Neuronal stem cell (in vitro differentiated cells): ENCODE results near the gene CFAP44.

Experiments used
- DNase-seq: peaks from one replicate; pipeline ENCODE4 v3.0.0-alpha.2; 2013; ENCODE audit warnings: low spot score
- H2AFZ ChIP-seq: one replicate; pipeline ENCODE4 v1.6.1; 2013; ENCODE audit warnings: mild to moderate bottlenecking, low read length, inconsistent platforms
- H2AK5ac ChIP-seq: 2 replicates; pipeline ENCODE4 v1.6.1; 2013; ENCODE audit warnings: low read depth, mild to moderate bottlenecking, inconsistent platforms, low read length, moderate library complexity, mixed read lengths
- H2BK120ac ChIP-seq: 2 replicates; pipeline ENCODE4 v1.6.1; 2013; ENCODE audit warnings: low read depth, mild to moderate bottlenecking, inconsistent platforms, low read length, moderate library complexity, mixed read lengths
- H2BK12ac ChIP-seq: one replicate; pipeline ENCODE4 v1.6.1; 2013; ENCODE audit warnings: low read length, inconsistent platforms
- H2BK15ac ChIP-seq: 2 replicates; pipeline ENCODE4 v1.6.1; 2013; ENCODE audit warnings: mild to moderate bottlenecking, low read length, inconsistent platforms, mixed read lengths
- H2BK5ac ChIP-seq: one replicate; pipeline ENCODE4 v1.6.1; 2013; ENCODE audit warnings: inconsistent platforms, mild to moderate bottlenecking, low read length, moderate library complexity
- H3K14ac ChIP-seq: one replicate; pipeline ENCODE4 v1.6.1; 2013; ENCODE audit warnings: low read length, inconsistent platforms
- H3K18ac ChIP-seq: 2 replicates; pipeline ENCODE4 v1.6.1; 2013; ENCODE audit warnings: low read length, inconsistent platforms
- H3K23ac ChIP-seq: 2 replicates; pipeline ENCODE4 v1.6.1; 2013; ENCODE audit warnings: low read depth, mild to moderate bottlenecking, mixed read lengths, low read length, inconsistent platforms; ENCODE audit not compliant: poor library complexity
- H3K27ac ChIP-seq: replicated peaks from 3 replicates; pipeline ENCODE4 v1.5.1; 2013; ENCODE audit warnings: low read length, inconsistent platforms
- H3K27me3 ChIP-seq, 3 experiments: 2 replicates each; pipeline ENCODE4 v1.6.1; 2013; ENCODE audit warnings: low read length in 3 of 3, mild to moderate bottlenecking in 2 of 3, inconsistent platforms in 1 of 3, low read depth in 1 of 3, mixed read lengths in 1 of 3, moderate library complexity in 1 of 3; ENCODE audit not compliant: control insufficient read depth in 3 of 3, insufficient read depth in 3 of 3
- H3K36me3 ChIP-seq, 2 donors: replicated peaks in 1 of 2; 2 replicates each; pipeline ENCODE4 v1.6.1; 2013; ENCODE audit warnings: low read length in 2 of 2; ENCODE audit not compliant: control insufficient read depth in 2 of 2, insufficient read depth in 2 of 2
- H3K4ac ChIP-seq: 2 replicates; pipeline ENCODE4 v1.6.1; 2013; ENCODE audit warnings: inconsistent platforms, mild to moderate bottlenecking, low read length, moderate library complexity
- H3K4me1 ChIP-seq, 2 donors: 1 replicate in 1 of 2; 2 replicates in 1 of 2; pipeline ENCODE4 v1.6.1; 2013; ENCODE audit warnings: low read length in 2 of 2, low read depth in 1 of 2; ENCODE audit not compliant: control insufficient read depth in 2 of 2, insufficient read depth in 1 of 2
- H3K4me2 ChIP-seq: one replicate; pipeline ENCODE4 v1.6.1; 2013; ENCODE audit warnings: mild to moderate bottlenecking, low read length, inconsistent platforms; ENCODE audit not compliant: insufficient read depth, poor library complexity, severe bottlenecking
- H3K4me3 ChIP-seq, 2 donors: 2 replicates each; pipeline ENCODE4 v1.5.1; 2013; ENCODE audit warnings: low read length in 2 of 2, mild to moderate bottlenecking in 2 of 2, inconsistent platforms in 1 of 2, moderate library complexity in 1 of 2
- H3K79me1 ChIP-seq: one replicate; pipeline ENCODE4 v1.6.1; 2013; ENCODE audit warnings: low read depth, mild to moderate bottlenecking, inconsistent platforms, low read length, moderate library complexity
- H3K9ac ChIP-seq: one replicate; pipeline ENCODE4 v1.6.1; 2013; ENCODE audit warnings: mild to moderate bottlenecking, low read depth, low read length, inconsistent platforms; ENCODE audit not compliant: poor library complexity
- H3K9me3 ChIP-seq, 2 donors: replicated peaks in 1 of 2; 2 replicates each; pipeline versions ENCODE3 to v1.6.1; 2013; ENCODE audit warnings: low read length in 2 of 2, mild to moderate bottlenecking in 2 of 2, inconsistent platforms in 1 of 2, low read depth in 1 of 2, mixed read lengths in 1 of 2, moderate library complexity in 1 of 2; ENCODE audit not compliant: control insufficient read depth in 2 of 2, insufficient read depth in 1 of 2
- H4K8ac ChIP-seq: one replicate; pipeline ENCODE4 v1.6.1; 2013; ENCODE audit warnings: low read depth, mild to moderate bottlenecking, inconsistent platforms, low read length, moderate library complexity
- H4K91ac ChIP-seq: one replicate; pipeline ENCODE4 v1.6.1; 2013; ENCODE audit warnings: low read length, low read depth, mild to moderate bottlenecking, inconsistent platforms; ENCODE audit not compliant: poor library complexity
- WGBS, 2 donors: extraction: QIAGEN DNeasy Blood & Tissue Kit; methylation state at CpG; one replicate each; pipeline ENCODE4 v1.1.7; 2013; ENCODE audit warnings: missing lambda C conversion rate in 2 of 2, mixed read lengths in 1 of 2; ENCODE audit not compliant: insufficient read length in 2 of 2, insufficient replicate concordance in 1 of 2; ENCODE audit errors: extremely low coverage in 2 of 2; 5-methylcytosine and 5-hydroxymethylcytosine counted together

CFAP44 gene

GRCh38 chr3:113450911-113451310, 9.6 kb upstream of the CFAP44 start:
- no peak overlapping the region for H2BK15ac ChIP-seq
- H3K27me3 ChIP-seq = no peaks in the 10 kb centered on the region
- no peak overlapping the region for H2BK5ac ChIP-seq
- no peak for DNase-seq
- H3K14ac ChIP-seq = no peak overlapping the region
- no peaks in the 10 kb centered on the region for H3K79me1 ChIP-seq
- WGBS, 2 donors = no CpG with 5 or more reads among the region's 1 CpG
- no peak overlapping the region for H3K18ac ChIP-seq
- H3K4me1 ChIP-seq = no peaks in the 10 kb centered on the region
- H2AK5ac ChIP-seq = no peak overlapping the region
- no peak overlapping the region for H4K91ac ChIP-seq
- no peak overlapping the region for H3K23ac ChIP-seq
- no peak overlapping the region for H3K9ac ChIP-seq
- H2BK120ac ChIP-seq = no peak overlapping the region
- no peak overlapping the region for H3K4ac ChIP-seq
- H3K36me3 ChIP-seq = peaks cover 8 to 58% of the 10 kb centered on the region in 2 donors
- no peak overlapping the region for H4K8ac ChIP-seq
- no peak overlapping the region for H2BK12ac ChIP-seq
- no peak overlapping the region for H3K4me2 ChIP-seq
- H2AFZ ChIP-seq = no peak overlapping the region
- no peak overlapping the region for H3K27ac ChIP-seq
- no peaks in the 10 kb centered on the region for H3K9me3 ChIP-seq
- H3K4me3 ChIP-seq = no peak overlapping the region

GRCh38 chr3:113439606-113440005, 1.7 kb downstream of the CFAP44 start:
- Histone ChIP-seq H3K14ac (no peak overlapping the region), H4K8ac (no peak overlapping the region), H3K4me2 (no peak overlapping the region), H3K9ac (no peak overlapping the region), H2BK5ac (no peak overlapping the region), H4K91ac (no peak overlapping the region), H2BK120ac (no peak overlapping the region), H2AK5ac (no peak overlapping the region), H3K27ac (no peak overlapping the region), H2AFZ (no peak overlapping the region), H2BK15ac (no peak overlapping the region), H3K79me1 (no peaks in the 10 kb centered on the region), H3K4ac (no peak overlapping the region), H3K4me3 (no peak overlapping the region), H2BK12ac (no peak overlapping the region), H3K36me3 (peaks cover 2 to 34% of the 10 kb centered on the region in 2 donors), H3K9me3 (no peaks in the 10 kb centered on the region), H3K27me3 (no peaks in the 10 kb centered on the region), H3K4me1 (peaks cover 0 to 4% of the 10 kb centered on the region in 2 donors), H3K23ac (no peak overlapping the region), H3K18ac (no peak overlapping the region)
- no peak for DNase-seq
- WGBS, 2 donors = no CpG with 5 or more reads among the region's 3 CpGs

- Histone ChIP-seq H2BK120ac (no peak overlapping the region), H3K4me2 (no peak overlapping the region), H3K4me3 (no peak overlapping the region), H2AK5ac (no peak overlapping the region), H3K4me1 (peaks cover 0 to 4% of the 10 kb centered on the region in 2 donors), H2BK5ac (no peak overlapping the region), H4K91ac (no peak overlapping the region), H2AFZ (no peak overlapping the region), H3K79me1 (no peaks in the 10 kb centered on the region), H3K18ac (no peak overlapping the region), H3K14ac (no peak overlapping the region), H3K27ac (no peak overlapping the region), H3K27me3 (no peaks in the 10 kb centered on the region), H3K9ac (no peak overlapping the region), H3K9me3 (no peaks in the 10 kb centered on the region), H4K8ac (no peak overlapping the region), H3K4ac (no peak overlapping the region), H2BK12ac (no peak overlapping the region), H2BK15ac (no peak overlapping the region), H3K36me3 (peaks cover 0 to 27% of the 10 kb centered on the region in 2 donors), H3K23ac (no peak overlapping the region)
- DNase-seq = no peak
Measured at GRCh38 chr3:113438224-113438623, 3.1 kb downstream of the CFAP44 start.

- no peak overlapping the region for H2AK5ac ChIP-seq
- WGBS, 2 donors = no CpG with 5 or more reads among the region's 3 CpGs
- no peak overlapping the region for H3K27ac ChIP-seq
- H2BK15ac ChIP-seq = no peak overlapping the region
- H2BK5ac ChIP-seq = no peak overlapping the region
- H3K18ac ChIP-seq = no peak overlapping the region
- H4K8ac ChIP-seq = no peak overlapping the region
- peaks cover 0 to 4% of the 10 kb centered on the region in 2 donors for H3K4me1 ChIP-seq
- no peak overlapping the region for H2BK120ac ChIP-seq
- H3K27me3 ChIP-seq = no peaks in the 10 kb centered on the region
- no peak overlapping the region for H2BK12ac ChIP-seq
- H2AFZ ChIP-seq = no peak overlapping the region
- H3K79me1 ChIP-seq = no peaks in the 10 kb centered on the region
- no peak overlapping the region for H4K91ac ChIP-seq
- H3K14ac ChIP-seq = no peak overlapping the region
- no peak overlapping the region for H3K4me2 ChIP-seq
- H3K9me3 ChIP-seq = no peaks in the 10 kb centered on the region
- DNase-seq = no peak
- no peak overlapping the region for H3K4me3 ChIP-seq
- no peak overlapping the region for H3K4ac ChIP-seq
- H3K23ac ChIP-seq = no peak overlapping the region
- peaks cover 0 to 25% of the 10 kb centered on the region in 2 donors for H3K36me3 ChIP-seq
- H3K9ac ChIP-seq = no peak overlapping the region
Measured at GRCh38 chr3:113437411-113437810, 3.9 kb downstream of the CFAP44 start.
